ENCODE data around the gene ELAC1. TPM values are rescaled to one million over a fixed set of nuclear protein-coding genes. Genes with fewer than 3 reads are reported as not detected.
"Not testable (repeated sequence)": the region's sequence is repeated elsewhere in the genome, so short reads cannot be mapped to it uniquely, and the experiment has no call there.

The ELAC1 gene
- total RNA-seq, 2 donors from 2014 or later, result 2.6 to 2.9 TPM

DNA sequence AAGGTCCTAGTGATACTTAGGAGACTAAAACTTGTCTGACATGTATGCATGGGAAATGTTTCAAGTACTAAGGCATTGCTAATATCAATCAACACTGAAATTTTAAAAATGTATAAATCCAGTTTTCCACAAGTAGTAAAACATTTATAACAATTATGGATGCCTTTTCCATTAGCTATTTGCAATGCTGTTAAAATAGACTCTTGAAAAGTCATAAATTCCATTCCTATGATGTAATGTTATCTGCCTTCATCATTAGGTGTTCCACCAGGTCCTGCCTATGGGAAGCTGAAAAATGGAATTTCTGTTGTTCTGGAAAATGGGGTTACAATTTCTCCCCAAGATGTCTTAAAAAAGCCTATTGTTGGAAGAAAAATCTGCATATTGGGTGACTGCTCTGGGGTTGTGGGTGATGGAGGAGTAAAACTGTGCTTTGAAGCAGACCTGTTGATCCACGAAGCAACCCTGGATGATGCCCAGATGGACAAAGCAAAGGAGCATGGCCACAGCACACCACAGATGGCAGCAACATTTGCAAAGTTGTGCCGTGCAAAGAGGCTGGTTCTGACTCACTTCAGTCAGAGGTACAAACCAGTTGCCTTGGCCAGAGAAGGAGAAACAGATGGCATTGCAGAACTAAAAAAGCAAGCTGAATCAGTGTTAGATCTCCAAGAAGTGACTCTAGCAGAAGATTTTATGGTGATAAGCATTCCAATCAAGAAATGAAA lies 18.7 kb downstream of the ELAC1 start:
- Histone ChIP-seq H3K27me3 (no peaks in the 10 kb centered on the region), H3K4me1 (no peaks in the 10 kb centered on the region), H3K36me3 (peaks cover 8% of the 10 kb centered on the region), H3K27ac (no peak overlapping the region), H3K9me3 (no peaks in the 10 kb centered on the region), H3K4me3 (no peak overlapping the region)
- no peak for TF ChIP-seq CTCF (IDR thresholded peaks at IDR 0.05)
- DNase-seq (ENCODE audit: low spot score), result no peak

GRCh38 chr18:50987261-50987660 lies 19.4 kb downstream of the ELAC1 start:
- H3K27ac ChIP-seq, result no peak overlapping the region
- H3K4me1 ChIP-seq, result no peaks in the 10 kb centered on the region

GRCh38 chr18:50989711-50990110 lies 21.9 kb downstream of the ELAC1 start:
- DNase-seq (ENCODE audit: low spot score), result no peak
- Histone ChIP-seq H3K27ac (no peak overlapping the region), H3K4me3 (no peak overlapping the region), H3K4me1 (no peaks in the 10 kb centered on the region), H3K27me3 (no peaks in the 10 kb centered on the region), H3K9me3 (no peaks in the 10 kb centered on the region), H3K36me3 (peaks cover 7% of the 10 kb centered on the region)
- no peak for TF ChIP-seq CTCF (IDR thresholded peaks at IDR 0.05)

More at GRCh38 chr18:50987261-50987660, 19.4 kb downstream of the ELAC1 start:
- Histone ChIP-seq H3K9me3 (no peaks in the 10 kb centered on the region), H3K27me3 (no peaks in the 10 kb centered on the region), H3K36me3 (peaks cover 8% of the 10 kb centered on the region), H3K4me3 (no peak overlapping the region)
- DNase-seq (ENCODE audit: low spot score), result no peak
- TF ChIP-seq CTCF (IDR thresholded peaks at IDR 0.05), result no peak

DNA sequence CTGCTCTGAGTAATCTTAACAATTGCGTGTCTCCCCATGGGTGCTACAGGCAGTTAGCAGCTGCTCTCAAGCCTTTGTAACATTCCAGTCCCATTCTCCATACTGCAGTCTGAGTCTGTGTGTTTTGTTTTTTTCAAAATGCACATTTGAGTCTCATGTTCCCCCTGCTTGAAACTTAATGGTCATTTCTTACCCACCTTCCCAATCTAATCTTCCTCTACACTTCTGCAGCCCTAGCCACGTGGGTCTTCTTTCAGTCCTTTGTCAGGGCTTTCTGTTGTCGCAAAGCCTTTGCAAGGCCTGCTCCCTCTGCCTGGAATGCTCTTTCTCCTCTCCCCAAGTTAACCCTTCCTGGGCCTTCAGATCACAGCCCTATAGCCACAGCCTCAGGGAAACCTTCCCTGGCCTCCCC lies 24.5 kb downstream of the ELAC1 start:
- Histone ChIP-seq H3K4me1 (no peaks in the 10 kb centered on the region), H3K4me3 (no peak overlapping the region), H3K27me3 (no peaks in the 10 kb centered on the region), H3K9me3 (no peaks in the 10 kb centered on the region), H3K36me3 (no peaks in the 10 kb centered on the region), H3K27ac (no peak overlapping the region)
- no peak for TF ChIP-seq CTCF (IDR thresholded peaks at IDR 0.05)
- no peak for DNase-seq (ENCODE audit: low spot score)

DNA sequence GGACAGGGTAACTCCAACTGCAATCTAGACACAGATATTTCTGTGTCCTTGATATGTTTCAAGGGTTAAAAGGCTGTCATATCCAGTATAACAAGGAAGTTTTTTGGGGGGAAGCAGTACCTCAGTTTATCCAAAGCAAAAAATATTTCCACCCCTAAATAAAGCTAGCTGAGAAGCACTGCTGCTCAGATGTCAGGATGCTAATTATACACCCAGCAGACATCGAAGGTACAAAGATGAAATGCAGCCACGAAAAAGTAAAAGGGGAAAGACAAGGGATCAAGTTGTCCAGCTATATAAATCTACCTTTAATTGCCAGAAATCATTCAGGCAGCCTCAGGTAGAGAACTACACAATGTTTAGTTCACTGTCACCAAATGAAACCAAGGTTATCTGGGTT lies 26.2 kb downstream of the ELAC1 start:
- Histone ChIP-seq H3K36me3 (no peaks in the 10 kb centered on the region), H3K4me1 (no peaks in the 10 kb centered on the region), H3K27me3 (no peaks in the 10 kb centered on the region), H3K27ac (peak overlapping the region in 1 of 2 donors; percentile 18), H3K9me3 (no peaks in the 10 kb centered on the region), H3K4me3 (no peak overlapping the region)
- TF ChIP-seq CTCF (IDR thresholded peaks at IDR 0.05), result no peak
- DNase-seq (ENCODE audit: low spot score), result no peak

DNA sequence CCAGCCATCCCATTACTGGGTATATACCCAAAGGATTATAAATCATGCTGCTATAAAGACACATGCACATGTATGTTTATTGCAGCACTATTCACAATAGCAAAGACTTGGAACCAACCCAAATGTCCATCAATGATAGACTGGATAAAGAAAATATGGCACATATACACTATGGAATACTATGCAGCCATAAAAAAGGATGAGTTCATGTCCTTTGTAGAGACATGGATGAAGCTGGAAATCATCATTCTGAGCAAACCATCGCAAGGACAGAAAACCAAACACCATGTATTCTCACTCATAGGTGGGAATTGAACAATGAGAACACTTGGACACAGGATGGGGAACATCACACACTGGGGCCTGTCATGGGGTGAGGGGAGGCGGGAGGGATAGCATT lies 35.3 kb downstream of the ELAC1 start:
- not testable (repeated sequence) for DNase-seq (ENCODE audit: low spot score); H3K4me3 ChIP-seq; H3K4me1 ChIP-seq; H3K27me3 ChIP-seq; H3K36me3 ChIP-seq; H3K9me3 ChIP-seq; H3K27ac ChIP-seq

Data from right atrium auricular region (tissue), 2 donors.